Inflammatory macrophage treated with lipopolysaccharide for 1 hour (primary cell): ENCODE data around the gene ARV1.
"Not testable (repeated sequence)": the region's sequence is repeated elsewhere in the genome, so short reads cannot be mapped to it uniquely, and the experiment has no call there.

Source experiments
- DNase-seq, 2 donors: peaks; one replicate each; pipeline ENCODE4 v3.0.0-alpha.2; 2020 to 2022

The ARV1 gene

GRCh38 chr1:231020139-231020601 is 41.3 kb downstream of the ARV1 start:
- DNase-seq = no peak

- no peak for DNase-seq
Observed at GRCh38 chr1:231020816-231021215, 41.9 kb downstream of the ARV1 start.

GRCh38 chr1:231021540-231022031 is 42.7 kb downstream of the ARV1 start:
- no peak for DNase-seq

- DNase-seq = not testable (repeated sequence)
Observed at GRCh38 chr1:231022543-231022942, 43.6 kb downstream of the ARV1 start.

GRCh38 chr1:231023150-231023549 is 44.3 kb downstream of the ARV1 start:
- no peak for DNase-seq

- DNase-seq = no peak
Observed at GRCh38 chr1:231026576-231026975, 47.7 kb downstream of the ARV1 start.

- peak; percentile 33 to 37 for DNase-seq
Observed at GRCh38 chr1:231027136-231027925, 48.4 kb downstream of the ARV1 start.

GRCh38 chr1:231027971-231028370 is 49.1 kb downstream of the ARV1 start:
- no peak for DNase-seq

GRCh38 chr1:231028682-231029081 is 49.8 kb downstream of the ARV1 start:
- DNase-seq = no peak

- DNase-seq = not testable (repeated sequence)
Observed at GRCh38 chr1:231029247-231029646, 50.4 kb downstream of the ARV1 start.

- no peak for DNase-seq
Observed at GRCh38 chr1:231029841-231030240, 50.9 kb downstream of the ARV1 start.

- DNase-seq = no peak
Observed at GRCh38 chr1:231032963-231033362, 54.1 kb downstream of the ARV1 start.

- DNase-seq = no peak
Observed at GRCh38 chr1:231035799-231036198, 56.9 kb downstream of the ARV1 start.

- DNase-seq = peak; percentile 49 to 56
Observed at GRCh38 chr1:231036416-231036815, 57.5 kb downstream of the ARV1 start.

GRCh38 chr1:231037585-231038517 is 59.0 kb downstream of the ARV1 start:
- no peak for DNase-seq

- DNase-seq = peak; percentile 27 to 52
Observed at GRCh38 chr1:231039161-231040018, 60.5 kb downstream of the ARV1 start.

GRCh38 chr1:231040019-231040799 is 61.3 kb downstream of the ARV1 start, which contains the start of gene FAM89A:
Gene FAM89A (minus strand): TSS chr1:231040254. CDS start chr1:231040211, 43 bp downstream.
- DNase-seq = peak in 1 of 2 donors; percentile 59

- DNase-seq = no peak
Observed at GRCh38 chr1:231040800-231041718, 62.2 kb downstream of the ARV1 start.

GRCh38 chr1:231041719-231042261 is 62.9 kb downstream of the ARV1 start:
- no peak for DNase-seq

GRCh38 chr1:231044588-231044987 is 65.7 kb downstream of the ARV1 start:
- DNase-seq = no peak
